Osteoblast (primary cell): Measurements from ENCODE around the gene AK8. TPM values are rescaled to one million over a fixed set of nuclear protein-coding genes. Genes with fewer than 3 reads are reported as not detected.

ENCODE experiments used
- DNase-seq: peaks from one replicate; pipeline ENCODE4 v3.0.0; 2011; ENCODE audit warnings: low spot score, mixed read lengths; ENCODE audit not compliant: insufficient read length; ENCODE audit errors: missing footprints
- H2AFZ ChIP-seq: 2 replicates; pipeline ENCODE4 v1.6.0; 2011; ENCODE audit warnings: mild to moderate bottlenecking, low read length
- H3K27ac ChIP-seq: 2 replicates; pipeline ENCODE4 v1.5.1; 2011; ENCODE audit warnings: mild to moderate bottlenecking, low read depth, low read length, moderate library complexity
- H3K27me3 ChIP-seq: 2 replicates; pipeline ENCODE4 v1.6.0; 2012; ENCODE audit warnings: mild to moderate bottlenecking, control low read depth, inconsistent platforms, low read length, moderate library complexity; ENCODE audit not compliant: insufficient read depth
- H3K36me3 ChIP-seq: 2 replicates; pipeline ENCODE4 v1.5.1; 2011; ENCODE audit warnings: mild to moderate bottlenecking, low read length, control low read depth, moderate library complexity; ENCODE audit not compliant: insufficient read depth
- H3K4me1 ChIP-seq: 2 replicates; pipeline ENCODE4 v1.5.1; 2011; ENCODE audit warnings: mild to moderate bottlenecking, low read length, control low read depth, moderate library complexity; ENCODE audit not compliant: insufficient read depth
- H3K4me2 ChIP-seq: 2 replicates; pipeline ENCODE4 v1.6.0; 2011; ENCODE audit warnings: mild to moderate bottlenecking, low read length; ENCODE audit not compliant: insufficient read depth
- H3K4me3 ChIP-seq: fragments of 200-600 bp; sonication (generic); 3 replicates; pipeline ENCODE4 v1.5.1; 2012; ENCODE audit warnings: mild to moderate bottlenecking, low read length, inconsistent platforms; ENCODE audit not compliant: insufficient read depth
- H3K79me2 ChIP-seq: 2 replicates; pipeline ENCODE4 v1.6.0; 2012; ENCODE audit warnings: mild to moderate bottlenecking, low read length, control low read depth, inconsistent platforms; ENCODE audit not compliant: insufficient read depth
- H3K9me3 ChIP-seq: 2 replicates; pipeline ENCODE4 v1.5.1; 2011; ENCODE audit warnings: low read depth, low read length, control low read depth
- H4K20me1 ChIP-seq: 2 replicates; pipeline ENCODE4 v1.6.0; 2012; ENCODE audit warnings: mild to moderate bottlenecking, low read length, control low read depth; ENCODE audit not compliant: insufficient read depth
- CTCF ChIP-seq: IDR thresholded peaks from 2 replicates; pipeline ENCODE4 v1.5.1; 2011; ENCODE audit warnings: mild to moderate bottlenecking, low read depth, low read length, moderate library complexity; ENCODE audit errors: extremely low read depth
- total RNA-seq: library from RNA; depleted of rRNA; stranded (reverse); fragments of >200 nt; gene quantifications from 2 replicates; pipeline ENCODE4 v1.2.3, GENCODE V29; 2012

AK8 gene
- total RNA-seq, 1 donor, result 1.1 TPM

DNA sequence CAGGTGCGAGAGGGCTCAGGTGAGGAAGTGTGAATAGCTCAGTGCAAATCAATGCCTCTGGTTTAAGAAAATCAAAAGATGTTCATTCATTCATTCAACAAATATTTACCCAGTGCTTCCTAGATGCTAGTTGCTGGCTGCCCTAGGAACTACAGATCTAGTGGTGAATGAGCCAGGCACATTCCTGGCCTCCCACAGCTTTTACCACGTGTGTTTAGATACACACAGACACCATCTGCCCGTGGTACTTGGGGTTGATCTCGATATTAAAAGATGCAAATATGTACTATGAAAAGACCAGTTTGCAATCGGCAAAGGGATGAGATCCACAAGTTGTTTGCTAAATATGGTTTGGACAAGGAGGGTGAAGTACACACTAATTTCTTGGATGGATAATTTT lies 129.6 kb downstream of the AK8 start:
- Histone ChIP-seq H2AFZ (no peak overlapping the region), H3K9me3 (no peaks in the 10 kb centered on the region), H3K4me2 (no peak overlapping the region), H3K27me3 (peaks cover 29% of the 10 kb centered on the region), H3K4me3 (no peak overlapping the region), H4K20me1 (no peaks in the 10 kb centered on the region), H3K4me1 (no peaks in the 10 kb centered on the region), H3K79me2 (no peaks in the 10 kb centered on the region), H3K36me3 (no peaks in the 10 kb centered on the region), H3K27ac (no peak overlapping the region)
- no peak for DNase-seq
- TF ChIP-seq CTCF, result no peak

DNA sequence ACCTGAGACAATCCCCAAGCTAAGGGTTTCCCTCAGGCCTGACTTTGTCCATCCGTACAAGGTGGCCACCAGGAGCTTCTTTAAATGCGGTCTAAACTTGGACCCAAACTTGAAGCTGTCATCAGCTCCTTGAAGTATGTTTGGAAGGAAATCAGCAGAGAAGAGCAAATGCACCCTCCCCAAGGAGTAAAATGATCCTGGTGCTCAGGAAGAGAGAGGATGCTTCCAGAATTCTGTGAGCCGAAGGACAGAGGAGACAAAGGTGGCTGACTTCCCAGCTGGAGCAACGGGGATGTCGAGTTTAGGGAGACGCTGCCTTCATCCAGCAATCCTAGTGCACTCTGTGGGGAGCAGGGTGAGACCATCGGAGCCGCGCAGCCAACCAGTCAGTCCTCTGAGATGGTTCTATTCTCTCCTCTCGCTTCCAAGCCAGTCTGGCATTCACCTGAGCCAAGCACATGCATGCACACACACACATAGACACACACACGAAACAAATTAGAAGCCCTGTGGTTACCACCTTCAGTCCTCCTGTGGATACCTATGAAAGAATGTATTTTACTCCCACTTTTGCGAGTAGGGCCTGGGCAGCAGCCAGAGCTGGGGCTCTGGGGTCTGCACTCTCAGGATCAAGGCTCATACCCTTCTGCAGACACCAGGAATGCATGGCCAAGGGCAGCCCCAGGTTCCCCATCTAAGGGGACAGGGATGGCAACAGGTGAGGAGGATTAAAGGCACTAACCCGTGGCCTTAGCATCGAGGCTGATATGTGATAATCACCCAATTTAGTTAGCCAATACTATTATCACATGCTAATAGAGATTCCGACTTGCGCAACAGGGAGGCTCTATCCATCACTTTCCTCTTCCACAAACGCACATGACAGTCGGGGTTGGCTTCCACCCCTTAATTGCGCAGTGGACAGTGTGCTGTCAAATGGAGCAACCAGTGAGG lies 132.1 kb downstream of the AK8 start:
- H3K4me1 ChIP-seq, result no peaks in the 10 kb centered on the region
- DNase-seq, result no peak
- H2AFZ ChIP-seq, result no peak overlapping the region
- TF ChIP-seq CTCF, result no peak
- no peaks in the 10 kb centered on the region for H3K36me3 ChIP-seq
- no peaks in the 10 kb centered on the region for H3K79me2 ChIP-seq
- H3K4me2 ChIP-seq, result no peak overlapping the region
- H3K27ac ChIP-seq, result no peak overlapping the region
- peaks cover 40% of the 10 kb centered on the region for H3K27me3 ChIP-seq
- no peak overlapping the region for H3K4me3 ChIP-seq
- H3K9me3 ChIP-seq, result no peaks in the 10 kb centered on the region
- no peaks in the 10 kb centered on the region for H4K20me1 ChIP-seq

DNA sequence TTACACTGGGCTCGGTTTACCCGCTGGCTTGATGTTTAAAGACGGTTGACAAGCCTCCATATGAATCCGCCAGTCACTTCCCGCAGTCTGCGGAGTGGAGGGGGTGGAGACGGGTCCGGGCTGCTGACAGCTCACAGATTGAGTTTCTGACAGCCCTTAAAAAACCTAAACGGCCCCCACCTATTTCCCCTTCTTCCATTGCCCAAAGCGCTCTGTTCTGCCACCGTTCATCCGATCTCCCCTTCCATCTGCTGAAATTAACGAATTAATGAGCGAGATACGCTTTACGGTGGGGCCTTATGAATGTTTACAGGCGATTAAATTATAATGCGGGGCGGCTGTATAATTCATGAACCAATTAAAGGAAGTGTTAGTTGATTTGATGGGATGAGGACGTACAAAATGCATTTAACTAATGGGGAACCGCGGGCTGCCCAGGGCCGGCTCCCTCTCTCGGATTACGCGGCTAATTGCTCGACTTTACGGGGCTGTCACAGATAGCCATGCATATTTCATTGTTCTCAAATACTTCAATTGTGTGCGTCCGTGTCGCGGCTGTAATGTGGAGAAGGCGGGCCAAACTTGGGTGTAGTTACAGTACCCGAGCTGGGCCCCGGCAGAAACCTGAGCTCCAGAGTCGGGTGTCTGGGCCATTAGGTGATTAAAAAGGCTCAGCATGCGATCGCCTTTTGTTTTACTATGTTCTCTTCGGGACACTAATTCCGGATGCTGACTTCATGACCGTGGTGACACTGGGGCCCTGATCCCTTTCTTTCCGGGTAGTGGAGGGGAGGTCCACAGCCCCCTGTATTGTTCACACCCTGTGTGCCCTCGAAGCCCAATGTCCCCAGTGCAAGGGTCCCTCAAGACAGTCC lies 133.0 kb downstream of the AK8 start:
- H2AFZ ChIP-seq, result no peak overlapping the region
- H3K27ac ChIP-seq, result no peak overlapping the region

More for the DNA sequence above, 133.0 kb downstream of the AK8 start:
- Histone ChIP-seq H3K4me3 (no peak overlapping the region), H3K27me3 (peaks cover 40% of the 10 kb centered on the region), H3K79me2 (no peaks in the 10 kb centered on the region), H3K4me2 (no peak overlapping the region), H4K20me1 (no peaks in the 10 kb centered on the region), H3K9me3 (no peaks in the 10 kb centered on the region), H3K4me1 (no peaks in the 10 kb centered on the region), H3K36me3 (no peaks in the 10 kb centered on the region)
- no peak for TF ChIP-seq CTCF
- no peak for DNase-seq
